H1 (cell line): ENCODE results near the gene RGS14. TPM values are rescaled to one million over a fixed set of nuclear protein-coding genes. Genes with fewer than 3 reads are reported as not detected.

ENCODE experiments used
- CTCF ChIA-PET: fragments of 300-600 bp; sonication (Branson Sonifier 250); formaldehyde crosslinking; loops from one replicate; lab custom pipeline; 2021; ENCODE audit not compliant: partially characterized antibody; lab: Charles Lee
- POLR2A ChIA-PET: fragments of 300-600 bp; sonication (Branson Sonifier 250); formaldehyde crosslinking; loops from one replicate; lab custom pipeline; 2021; ENCODE audit warnings: inconsistent platforms; ENCODE audit not compliant: partially characterized antibody; lab: Charles Lee
- DNase-seq, 2 experiments: peaks; one replicate each; pipeline versions ENCODE4 v3.0.0 to v3.0.0-alpha.2; 2010 to 2022; ENCODE audit warnings: low spot score in 2 of 2, low read depth in 1 of 2, mixed read lengths in 1 of 2
- FAIRE-seq: peaks from 2 replicates; lab custom pipeline; 2011; peaks lifted over from hg19 to GRCh38; lab: Jason Lieb, UNC
- H2AFZ ChIP-seq: 2 replicates; pipeline ENCODE4 v1.8.1; 2012; ENCODE audit warnings: low read length, inconsistent platforms
- H2AK5ac ChIP-seq: 2 replicates; pipeline ENCODE4 v1.6.1; 2013; ENCODE audit warnings: low read depth, low read length
- H2BK120ac ChIP-seq: replicated peaks from 2 replicates; pipeline ENCODE3; 2013; ENCODE audit warnings: low read depth, low read length, inconsistent platforms
- H2BK12ac ChIP-seq: 2 replicates; pipeline ENCODE4 v1.6.1; 2013; ENCODE audit warnings: low read depth, low read length
- H2BK15ac ChIP-seq: 2 replicates; pipeline ENCODE4 v1.6.1; 2013; ENCODE audit warnings: low read length
- H2BK20ac ChIP-seq: 2 replicates; pipeline ENCODE4 v1.6.1; 2013; ENCODE audit warnings: low read length
- H2BK5ac ChIP-seq: 2 replicates; pipeline ENCODE4 v1.6.1; 2013; ENCODE audit warnings: low read depth, low read length
- H3K14ac ChIP-seq: 2 replicates; pipeline ENCODE4 v1.6.1; 2013; ENCODE audit warnings: inconsistent platforms; ENCODE audit not compliant: insufficient read length
- H3K18ac ChIP-seq: 2 replicates; pipeline ENCODE4 v1.6.1; 2013; ENCODE audit warnings: low read length; ENCODE audit errors: extremely low read depth
- H3K23ac ChIP-seq: 2 replicates; pipeline ENCODE4 v1.6.1; 2013; ENCODE audit warnings: inconsistent platforms; ENCODE audit not compliant: insufficient read length
- H3K23me2 ChIP-seq: 2 replicates; pipeline ENCODE4 v1.6.1; 2013; ENCODE audit warnings: low read depth, low read length
- H3K27ac ChIP-seq: 2 replicates; pipeline ENCODE4 v1.6.1; 2011; ENCODE audit warnings: low read depth, low read length, inconsistent platforms
- H3K27me3 ChIP-seq, 4 experiments: replicated peaks in 1 of 4; 1 replicate in 1 of 4; 2 replicates in 3 of 4; pipeline versions ENCODE4 v1.6.1 to v1.8.1; 2011 to 2013; ENCODE audit warnings: low read length in 3 of 4, mild to moderate bottlenecking in 3 of 4, inconsistent platforms in 2 of 4, mixed read lengths in 2 of 4, moderate library complexity in 1 of 4; ENCODE audit not compliant: control insufficient read depth in 3 of 4, insufficient read depth in 3 of 4; ENCODE audit errors: extremely low read depth in 1 of 4
- H3K36me3 ChIP-seq, 4 experiments: 2 replicates each; pipeline versions ENCODE4 v1.6.1 to v1.8.1; 2011 to 2013; ENCODE audit warnings: mild to moderate bottlenecking in 4 of 4, low read length in 3 of 4, moderate library complexity in 2 of 4, control low read depth in 1 of 4, inconsistent platforms in 1 of 4; ENCODE audit not compliant: insufficient read depth in 4 of 4, control insufficient read depth in 2 of 4
- H3K4ac ChIP-seq: replicated peaks from 2 replicates; pipeline ENCODE3; 2013; ENCODE audit warnings: low read length, low read depth, mixed read lengths, inconsistent platforms; ENCODE audit not compliant: insufficient read length
- H3K4me1 ChIP-seq, 4 experiments: replicated peaks in 1 of 4; 1 replicate in 1 of 4; 2 replicates in 3 of 4; pipeline versions ENCODE4 v1.6.1 to v1.8.1; 2011 to 2013; ENCODE audit warnings: low read length in 3 of 4, inconsistent platforms in 2 of 4, mixed read lengths in 1 of 4; ENCODE audit not compliant: insufficient read depth in 4 of 4, control insufficient read depth in 3 of 4
- H3K4me2 ChIP-seq, 2 experiments: 2 replicates each; pipeline versions ENCODE4 v1.6.1 to v1.8.1; 2011 to 2013; ENCODE audit warnings: low read depth in 2 of 2, low read length in 2 of 2, control low read depth in 1 of 2, inconsistent platforms in 1 of 2, mild to moderate bottlenecking in 1 of 2; ENCODE audit not compliant: insufficient read depth in 1 of 2
- H3K4me3 ChIP-seq, 4 experiments: fragments of 200-600, 300-600 bp in 1 of 4; sonication (generic), shearing (Covaris generic), sonication (Bioruptor Twin) in 1 of 4; 2 replicates each; pipeline versions ENCODE4 v1.5.1 to v1.8.1; 2011 to 2016; ENCODE audit warnings: low read length in 4 of 4, low read depth in 3 of 4, control low read depth in 2 of 4, inconsistent platforms in 2 of 4, mild to moderate bottlenecking in 2 of 4, mixed read lengths in 1 of 4, moderate library complexity in 1 of 4; ENCODE audit not compliant: insufficient read depth in 2 of 4; ENCODE audit errors: extremely low read depth in 1 of 4
- H3K56ac ChIP-seq: replicated peaks from 2 replicates; pipeline ENCODE3; 2013; ENCODE audit warnings: low read depth, mild to moderate bottlenecking, mixed read lengths, low read length, inconsistent platforms; ENCODE audit not compliant: insufficient read length
- H3K79me1 ChIP-seq: 2 replicates; pipeline ENCODE4 v1.6.1; 2013; ENCODE audit warnings: low read depth, low read length, control low read depth
- H3K79me2 ChIP-seq, 2 experiments: 2 replicates each; pipeline versions ENCODE4 v1.6.1 to v1.8.1; 2012 to 2013; ENCODE audit warnings: low read length in 2 of 2, mild to moderate bottlenecking in 2 of 2, inconsistent platforms in 1 of 2; ENCODE audit not compliant: insufficient read depth in 2 of 2, control insufficient read depth in 1 of 2
- H3K9ac ChIP-seq, 4 experiments: replicated peaks in 1 of 4; 1 replicate in 1 of 4; 2 replicates in 3 of 4; pipeline versions ENCODE4 v1.6.1 to v1.8.1; 2011 to 2013; ENCODE audit warnings: low read depth in 3 of 4, low read length in 3 of 4, control low read depth in 2 of 4, mild to moderate bottlenecking in 2 of 4, moderate library complexity in 2 of 4, inconsistent platforms in 1 of 4; ENCODE audit errors: extremely low read depth in 1 of 4
- H3K9me3 ChIP-seq, 2 experiments: 2 replicates each; pipeline versions ENCODE4 v1.6.1 to v1.8.1; 2012 to 2013; ENCODE audit warnings: mild to moderate bottlenecking in 2 of 2, moderate library complexity in 2 of 2, control low read depth in 1 of 2, inconsistent platforms in 1 of 2, low read depth in 1 of 2, low read length in 1 of 2, mixed read lengths in 1 of 2; ENCODE audit not compliant: insufficient read depth in 2 of 2
- H4K20me1 ChIP-seq, 2 experiments: replicated peaks in 1 of 2; 2 replicates each; pipeline versions ENCODE3 to v1.8.1; 2011 to 2013; ENCODE audit warnings: inconsistent platforms in 2 of 2, low read length in 2 of 2, mild to moderate bottlenecking in 1 of 2; ENCODE audit not compliant: insufficient read depth in 2 of 2, control insufficient read depth in 1 of 2
- H4K5ac ChIP-seq: 2 replicates; pipeline ENCODE4 v1.6.1; 2013; ENCODE audit warnings: low read length, low read depth, mixed read lengths, inconsistent platforms; ENCODE audit not compliant: insufficient read length
- H4K8ac ChIP-seq: 2 replicates; pipeline ENCODE4 v1.8.0; 2013; ENCODE audit warnings: mild to moderate bottlenecking, moderate library complexity, low read length, inconsistent platforms; ENCODE audit not compliant: insufficient read depth; ENCODE audit errors: extremely low read depth
- H4K91ac ChIP-seq: replicated peaks from 2 replicates; pipeline ENCODE3; 2013; ENCODE audit warnings: low read length, mixed read lengths, inconsistent platforms; ENCODE audit not compliant: insufficient read length
- JUND ChIP-seq: IDR thresholded peaks from 2 replicates; pipeline ENCODE4 v1.6.1; 2011; ENCODE audit warnings: mild to moderate bottlenecking, improper control_type of control experiment, low read length
- PHF8 ChIP-seq: fragments of 200-600 bp; sonication (generic); conservative IDR thresholded peaks from 2 replicates; pipeline ENCODE4 v1.7.1; 2012; ENCODE audit warnings: low read depth, mild to moderate bottlenecking, inconsistent platforms, low read length, moderate library complexity
- RAD21 ChIP-seq, 2 experiments: IDR thresholded peaks in 1 of 2; conservative IDR thresholded peaks in 1 of 2; 2 replicates each; pipeline ENCODE4 v1.6.1; 2011; ENCODE audit warnings: low read depth in 2 of 2, low read length in 2 of 2, improper control_type of control experiment in 1 of 2, inconsistent platforms in 1 of 2, mild to moderate bottlenecking in 1 of 2, moderate library complexity in 1 of 2
- WGBS, 2 experiments: shearing (Covaris generic) in 1 of 2; methylation state at CpG; one replicate each; pipeline versions ENCODE4 v1.1.6 to v1.1.7; 2013 to 2015; ENCODE audit warnings: low lambda C conversion rate in 2 of 2, mixed read lengths in 2 of 2, inconsistent platforms in 1 of 2, low coverage in 1 of 2, missing lambda C conversion rate in 1 of 2; ENCODE audit not compliant: insufficient replicate concordance in 2 of 2, insufficient coverage in 1 of 2, insufficient read length in 1 of 2; ENCODE audit errors: extremely low coverage in 1 of 2, missing lambda C conversion rate in 1 of 2; 5-methylcytosine and 5-hydroxymethylcytosine counted together
- polyA plus RNA-seq, 7 experiments: library from polyadenylated mRNA; depleted of rRNA in 3 of 7; stranded (reverse) in 5 of 7; unstranded in 2 of 7; fragments of >200 nt in 5 of 7; fragments of 200-250 nt in 2 of 7; gene quantifications; 1 replicate in 5 of 7; 2 replicates in 1 of 7; 4 replicates in 1 of 7; pipeline versions ENCODE4 v1.2.1 to v1.2.3, GENCODE V29; 2011 to 2013; ENCODE audit warnings: missing spikeins in 2 of 7, mixed read lengths in 2 of 7
- total RNA-seq: library from RNA; stranded (reverse); fragmentation: NEBNext Ultra II Directional; extraction: Animal tissue kit (Norgen Biotek cat#: 25700); gene quantifications from 2 replicates; pipeline ENCODE4 v1.2.1, GENCODE V29; 2021

The RGS14 gene
- total and polyA plus RNA-seq, 2 of the 8 experiments (the other 6 are each of a cell fraction or from before 2014, with no cell fraction given) = 24.4 to 46.1 TPM

- DNase-seq (no peak), FAIRE-seq (no peak)
- no peak overlapping the region for H3K27ac ChIP-seq
- H3K79me1 ChIP-seq = no peaks in the 10 kb centered on the region
- peak overlapping the region; percentile 60; the same call in 1 of the 2 replicates for H2BK5ac ChIP-seq
- no peak overlapping the region for H3K4me2 ChIP-seq
- H3K9ac ChIP-seq = no peak overlapping the region
- H2BK20ac ChIP-seq = no peak overlapping the region
- ChIA-PET POLR2A (interaction anchor here (0.6 to 2.5 kb wide), 7 partner anchors 12 to 193 kb away, joined by 3 to 7 read pairs (median 4); partner anchors contain the start of gene LMAN2), CTCF (interaction anchor here (1.2 to 10.3 kb wide), 4 partner anchors 15 to 72 kb away, joined by 3 to 100 read pairs (median 10); no protein-coding TSS in a partner anchor)
- no peak overlapping the region for H3K14ac ChIP-seq
- H3K27me3 ChIP-seq = no peaks in the 10 kb centered on the region
- H2BK15ac ChIP-seq = no peak overlapping the region
- no peak overlapping the region for H4K8ac ChIP-seq
- peaks cover 0 to 7% of the 10 kb centered on the region in 2 experiments for H4K20me1 ChIP-seq
- WGBS, 2 experiments = 95% methylated on average over 30 of the region's 35 CpGs; no CpG with 5 or more reads in 1 of the 2 experiments
- H3K56ac ChIP-seq = no peak overlapping the region
- H3K23me2 ChIP-seq = no peaks in the 10 kb centered on the region
- peaks cover 0 to 4% (median under 1%) of the 10 kb centered on the region in 4 experiments; a peak in 4 of 7 replicates for H3K4me1 ChIP-seq
- no peak overlapping the region for H2BK12ac ChIP-seq
- no peak overlapping the region for H3K4ac ChIP-seq
- H3K23ac ChIP-seq = no peak overlapping the region
- H3K18ac ChIP-seq = no peak overlapping the region
- H3K36me3 ChIP-seq = peaks cover 16 to 32% (median 28%) of the 10 kb centered on the region in 4 experiments
- H3K79me2 ChIP-seq = no peaks in the 10 kb centered on the region
- no peak overlapping the region for H4K91ac ChIP-seq
- H4K5ac ChIP-seq = no peak overlapping the region
- H2BK120ac ChIP-seq = no peak overlapping the region
- no peak overlapping the region for H3K4me3 ChIP-seq
- no peak overlapping the region for H2AK5ac ChIP-seq
- no peaks in the 10 kb centered on the region for H3K9me3 ChIP-seq
- no peak overlapping the region for H2AFZ ChIP-seq
- no peak for TF ChIP-seq JUND
- no peak for TF ChIP-seq PHF8
- TF ChIP-seq RAD21 (IDR thresholded peaks at IDR 0.05 in 1 of 2, conservative IDR thresholded peaks at IDR 0.05 in 1 of 2; ENCODE audit: low read depth in 2 of 2, low read length in 2 of 2) = no peak
These were observed 25.5 kb upstream of the RGS14 start for GRCh38 chr5:177332031-177332895.
